A549 (cell line): ENCODE data around the gene ALG12. TPM values are rescaled to one million over a fixed set of nuclear protein-coding genes. Genes with fewer than 3 reads are reported as not detected.

Experiments used
- ATAC-seq, 2 experiments: fragments of 200-7000 bp in 1 of 2; fragments of >200 bp in 1 of 2; cut with Nextera tagmentation in 1 of 2; cut with Tn5 transposase in 1 of 2; 3 replicates each; pipeline versions ENCODE4 v1.8.0 to v1.9.1; 2018 to 2020; ENCODE audit warnings: mild to moderate bottlenecking in 1 of 2, moderate library complexity in 1 of 2
- CTCF ChIA-PET: fragments of 300-600 bp; sonication (Branson Sonifier 250); formaldehyde crosslinking; extraction: SDS; loops from one replicate; lab custom pipeline; 2021; ENCODE audit warnings: antibody characterized with exemption, inconsistent platforms; lab: Yijun Ruan, JAX
- POLR2A ChIA-PET: fragments of 350-600 bp; formaldehyde crosslinking; extraction: SDS; loops from one replicate; lab custom pipeline; 2021; ENCODE audit warnings: antibody characterized with exemption, inconsistent platforms; lab: Yijun Ruan, JAX
- DNase-seq, 2 experiments: peaks; one replicate each; pipeline versions ENCODE4 v3.0.0 to v3.0.0-alpha.2; 2011 to 2016; ENCODE audit warnings: low read depth in 1 of 2, low spot score in 1 of 2
- FAIRE-seq: peaks from 2 replicates; lab custom pipeline; 2011; peaks lifted over from hg19 to GRCh38; lab: Jason Lieb, UNC
- H3K27ac ChIP-seq, 2 experiments: fragments of >200 bp; sonication (Bioruptor Twin); formaldehyde crosslinking; 3 replicates each; pipeline ENCODE4 v1.5.1; 2016 to 2017
- H3K4me1 ChIP-seq: fragments of >200 bp; sonication (Bioruptor Twin); formaldehyde crosslinking; 3 replicates; pipeline ENCODE4 v1.6.1; 2016
- H3K4me2 ChIP-seq: fragments of >200 bp; sonication (Bioruptor Twin); formaldehyde crosslinking; 3 replicates; pipeline ENCODE4 v1.6.1; 2016
- H3K4me3 ChIP-seq: fragments of >200 bp; sonication (Bioruptor Twin); formaldehyde crosslinking; 3 replicates; pipeline ENCODE4 v1.5.1; 2016
- H3K9me3 ChIP-seq: fragments of >200 bp; sonication (Bioruptor Twin); formaldehyde crosslinking; 3 replicates; pipeline ENCODE4 v1.6.1; 2016
- CEBPB ChIP-seq, 2 experiments: fragments of >200 bp in 1 of 2; sonication (Bioruptor Twin) in 1 of 2; formaldehyde crosslinking in 1 of 2; IDR thresholded peaks; 2 replicates each; pipeline ENCODE4 v1.6.1; 2012 to 2016
- CHD2 ChIP-seq: fragments of 150-350 bp; IDR thresholded peaks from 2 replicates; pipeline ENCODE4 v1.6.1; 2014; ENCODE audit warnings: low read length; ENCODE audit not compliant: partially characterized antibody
- CHD4 ChIP-seq: fragments of 200-600 bp; sonication (generic); IDR thresholded peaks from 2 replicates; pipeline ENCODE4 v1.6.1; 2016; ENCODE audit warnings: antibody characterized with exemption, mild to moderate bottlenecking, borderline replicate concordance
- EHMT2 ChIP-seq: fragments of 200-600 bp; sonication (generic); IDR thresholded peaks from 2 replicates; pipeline ENCODE4 v1.6.1; 2016; ENCODE audit warnings: antibody characterized with exemption, low read depth, mild to moderate bottlenecking, moderate library complexity
- EP300 ChIP-seq, 2 experiments: fragments of >200 bp; sonication (Bioruptor Twin); formaldehyde crosslinking; IDR thresholded peaks; 2 replicates in 1 of 2; 3 replicates in 1 of 2; pipeline ENCODE4 v1.6.1; 2016 to 2017
- ESRRA ChIP-seq: fragments of 150-350 bp; IDR thresholded peaks from 2 replicates; pipeline ENCODE4 v1.6.1; 2014; ENCODE audit warnings: mild to moderate bottlenecking, low read length, borderline replicate concordance
- FOSB ChIP-seq: fragments of 250-450 bp; sonication (Bioruptor Pico); IDR thresholded peaks from 2 replicates; pipeline ENCODE4 v1.5.0; 2020; ENCODE audit warnings: mild to moderate bottlenecking, moderate library complexity
- FOSL2 ChIP-seq, 2 experiments: fragments of 450-650 bp in 1 of 2; fragments of >200 bp in 1 of 2; sonication (Bioruptor Twin) in 1 of 2; formaldehyde crosslinking; IDR thresholded peaks; 2 replicates each; pipeline versions ENCODE4 v1.5.0 to v1.6.1; 2016 to 2020; ENCODE audit warnings: mild to moderate bottlenecking in 1 of 2, moderate library complexity in 1 of 2
- HDAC2 ChIP-seq: fragments of 200-600 bp; sonication (generic); IDR thresholded peaks from 2 replicates; pipeline ENCODE4 v1.6.1; 2016
- HEYL ChIP-seq: fragments of 250-450 bp; sonication (Bioruptor Pico); IDR thresholded peaks from 2 replicates; pipeline ENCODE4 v1.8.0; 2021; ENCODE audit warnings: mild to moderate bottlenecking, moderate library complexity
- HOXA7 ChIP-seq: fragments of 250-450 bp; sonication (Bioruptor Pico); IDR thresholded peaks from 2 replicates; pipeline ENCODE4 v1.5.0; 2020; ENCODE audit warnings: mild to moderate bottlenecking, moderate library complexity
- RARB ChIP-seq: fragments of 250-450 bp; sonication (Bioruptor Pico); IDR thresholded peaks from 2 replicates; pipeline ENCODE4 v1.8.0; 2021; ENCODE audit warnings: mild to moderate bottlenecking, moderate library complexity
- RFX5 ChIP-seq: fragments of 450-650 bp; IDR thresholded peaks from 2 replicates; pipeline ENCODE4 v1.7.1; 2014; ENCODE audit warnings: antibody characterized with exemption, mild to moderate bottlenecking, moderate library complexity
- TFCP2L1 ChIP-seq: fragments of 250-450 bp; sonication (Bioruptor Pico); IDR thresholded peaks from 2 replicates; pipeline ENCODE4 v1.5.0; 2021; ENCODE audit warnings: mild to moderate bottlenecking
- ZNF302 ChIP-seq: fragments of 250-450 bp; sonication (Bioruptor Pico); IDR thresholded peaks from 2 replicates; pipeline ENCODE4 v1.9.0; 2021; ENCODE audit warnings: inconsistent platforms, mild to moderate bottlenecking, moderate library complexity
- WGBS: methylation state at CpG from one replicate; pipeline ENCODE4 v1.1.6; 2017; ENCODE audit errors: missing lambda C conversion rate; 5-methylcytosine and 5-hydroxymethylcytosine counted together
- polyA plus RNA-seq, 4 experiments: library from polyadenylated mRNA; depleted of rRNA in 3 of 4; stranded (reverse); fragments of >200 nt; fragmentation: RNase III in 1 of 4; extraction: RNeasy Plus Mini Kit Qiagen cat#74134 plus additional on column Dnase treatment in 1 of 4; gene quantifications; 2 replicates in 3 of 4; 3 replicates in 1 of 4; pipeline ENCODE4 v1.2.3, GENCODE V29; 2011 to 2017
- TF ChIP-seq, protein P1 (sequence below): IDR thresholded peaks from 2 replicates; pipeline ENCODE4 v1.6.1; 2012; ENCODE audit warnings: low read depth, borderline replicate concordance
- TF ChIP-seq, protein P2 (sequence below): fragments of 450-650 bp; IDR thresholded peaks from 2 replicates; pipeline ENCODE4 v1.6.1; 2014; ENCODE audit warnings: antibody characterized with exemption
- TF ChIP-seq, protein P3 (sequence below): fragments of 150-350 bp; IDR thresholded peaks from 2 replicates; pipeline ENCODE4 v1.6.1; 2014; ENCODE audit warnings: low read depth, mild to moderate bottlenecking, low read length
- TF ChIP-seq, protein P4 (sequence below): fragments of >200 bp; sonication (Bioruptor Twin); formaldehyde crosslinking; IDR thresholded peaks from 2 replicates; pipeline ENCODE4 v1.6.1; 2016
- TF ChIP-seq, protein P5 (sequence below): fragments of >200 bp; sonication (Bioruptor Twin); formaldehyde crosslinking; IDR thresholded peaks from 3 replicates; pipeline ENCODE4 v1.5.1; 2016

Gene ALG12
- polyA plus RNA-seq, 2 of the 4 experiments (the other 2 are of a cell fraction) = 4.4 to 7.7 TPM

DNA sequence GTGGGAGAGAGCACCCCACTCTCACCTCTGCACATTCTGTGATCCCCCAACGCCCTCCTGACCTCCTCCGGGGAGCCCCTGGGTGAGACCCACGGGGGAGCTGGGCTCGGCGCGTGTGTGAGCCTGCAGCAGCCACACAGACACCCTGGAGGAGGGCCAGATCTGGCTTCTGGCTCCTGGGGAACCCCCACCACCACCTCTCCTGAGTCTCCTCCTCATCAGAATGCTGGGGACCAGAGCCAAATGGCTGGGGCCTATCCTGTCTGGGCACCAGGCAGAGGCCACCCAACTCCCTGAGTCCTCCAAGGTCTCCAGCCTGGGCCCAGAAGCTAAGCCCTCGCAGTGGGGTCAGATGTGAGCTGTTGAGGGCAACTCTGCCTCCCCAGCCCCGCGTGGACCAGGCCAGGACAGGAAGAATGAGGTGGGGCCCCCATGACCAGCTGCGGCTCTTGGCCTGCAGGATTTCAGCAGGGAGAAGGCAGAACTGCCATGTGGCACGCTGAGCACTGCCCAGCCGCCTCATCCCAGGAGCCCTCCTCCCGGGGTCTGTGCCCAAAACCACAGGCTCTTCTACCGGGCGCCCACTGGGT, 36.8 kb upstream of the ALG12 start:
- no peak for ATAC-seq
- CTCF ChIA-PET = interaction anchor here (1.4 to 3.1 kb wide), 2 partner anchors 25 to 75 kb away, joined by 6 to 15 read pairs; no protein-coding TSS in a partner anchor
- no peaks in the 10 kb centered on the region for H3K9me3 ChIP-seq
- H3K4me1 ChIP-seq = peaks cover 45% of the 10 kb centered on the region
- POLR2A ChIA-PET = no interaction called here
- TF ChIP-seq RFX5 (no peak), CEBPB (IDR thresholded peaks at IDR 0.05) (no peak), EP300 (IDR thresholded peaks at IDR 0.05) (no peak), FOSB (CRISPR knock-in tag) (no peak), CHD2 (no peak)
- TF ChIP-seq, protein P1, sequence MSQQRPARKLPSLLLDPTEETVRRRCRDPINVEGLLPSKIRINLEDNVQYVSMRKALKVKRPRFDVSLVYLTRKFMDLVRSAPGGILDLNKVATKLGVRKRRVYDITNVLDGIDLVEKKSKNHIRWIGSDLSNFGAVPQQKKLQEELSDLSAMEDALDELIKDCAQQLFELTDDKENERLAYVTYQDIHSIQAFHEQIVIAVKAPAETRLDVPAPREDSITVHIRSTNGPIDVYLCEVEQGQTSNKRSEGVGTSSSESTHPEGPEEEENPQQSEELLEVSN = no peak
- TF ChIP-seq, protein P2, sequence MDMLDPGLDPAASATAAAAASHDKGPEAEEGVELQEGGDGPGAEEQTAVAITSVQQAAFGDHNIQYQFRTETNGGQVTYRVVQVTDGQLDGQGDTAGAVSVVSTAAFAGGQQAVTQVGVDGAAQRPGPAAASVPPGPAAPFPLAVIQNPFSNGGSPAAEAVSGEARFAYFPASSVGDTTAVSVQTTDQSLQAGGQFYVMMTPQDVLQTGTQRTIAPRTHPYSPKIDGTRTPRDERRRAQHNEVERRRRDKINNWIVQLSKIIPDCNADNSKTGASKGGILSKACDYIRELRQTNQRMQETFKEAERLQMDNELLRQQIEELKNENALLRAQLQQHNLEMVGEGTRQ = no peak
- TF ChIP-seq, protein P3, sequence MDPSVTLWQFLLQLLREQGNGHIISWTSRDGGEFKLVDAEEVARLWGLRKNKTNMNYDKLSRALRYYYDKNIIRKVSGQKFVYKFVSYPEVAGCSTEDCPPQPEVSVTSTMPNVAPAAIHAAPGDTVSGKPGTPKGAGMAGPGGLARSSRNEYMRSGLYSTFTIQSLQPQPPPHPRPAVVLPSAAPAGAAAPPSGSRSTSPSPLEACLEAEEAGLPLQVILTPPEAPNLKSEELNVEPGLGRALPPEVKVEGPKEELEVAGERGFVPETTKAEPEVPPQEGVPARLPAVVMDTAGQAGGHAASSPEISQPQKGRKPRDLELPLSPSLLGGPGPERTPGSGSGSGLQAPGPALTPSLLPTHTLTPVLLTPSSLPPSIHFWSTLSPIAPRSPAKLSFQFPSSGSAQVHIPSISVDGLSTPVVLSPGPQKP = no peak
- no peak overlapping the region for H3K4me2 ChIP-seq
- no peak overlapping the region for H3K4me3 ChIP-seq
- FAIRE-seq = no peak
- peak overlapping the region in 1 of 2 experiments; percentile 36; a peak in 3 of 6 replicates for H3K27ac ChIP-seq
- 78% methylated on average over 4 of the region's 15 CpGs for WGBS
- no peak for DNase-seq

DNA sequence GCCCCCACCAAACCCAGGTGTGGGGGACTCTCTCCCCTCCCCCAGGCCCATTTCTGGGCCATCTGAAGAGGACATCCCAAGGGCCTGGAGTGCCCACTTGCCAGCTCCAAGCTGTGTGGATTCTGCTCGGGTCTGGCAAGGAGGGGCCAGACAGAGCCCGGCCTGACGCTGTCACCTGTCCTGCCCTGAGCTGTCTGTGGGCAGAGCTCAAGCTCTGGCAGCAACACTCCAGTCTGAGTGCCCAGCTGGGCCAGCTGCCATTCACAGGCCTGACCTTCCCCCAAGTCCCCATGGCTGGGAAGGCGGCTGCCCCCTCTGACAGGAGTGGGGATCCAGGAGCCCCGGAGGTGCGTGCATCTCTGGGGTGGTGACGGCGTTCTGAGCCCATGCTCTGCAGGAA, 36.1 kb upstream of the ALG12 start:
- Histone ChIP-seq H3K4me3 (no peak overlapping the region), H3K4me1 (peaks cover 49% of the 10 kb centered on the region), H3K4me2 (no peak overlapping the region), H3K9me3 (no peaks in the 10 kb centered on the region), H3K27ac (peak overlapping the region in 1 of 2 experiments; percentile 93; a peak in 2 of 6 replicates)
- ChIA-PET POLR2A (no interaction called here), CTCF (interaction anchor here (3.1 kb wide), 1 partner anchor 76 kb away, joined by 15 read pairs; no protein-coding TSS in a partner anchor)
- WGBS = 84% methylated on average over 3 of the region's 8 CpGs
- no peak for FAIRE-seq
- DNase-seq = no peak
- no peak for ATAC-seq
- TF ChIP-seq, protein P4, sequence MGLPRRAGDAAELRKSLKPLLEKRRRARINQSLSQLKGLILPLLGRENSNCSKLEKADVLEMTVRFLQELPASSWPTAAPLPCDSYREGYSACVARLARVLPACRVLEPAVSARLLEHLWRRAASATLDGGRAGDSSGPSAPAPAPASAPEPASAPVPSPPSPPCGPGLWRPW = no peak
- TF ChIP-seq RARB = no peak
- no peak for TF ChIP-seq HOXA7 (CRISPR knock-in tag)
- no peak for TF ChIP-seq HEYL (CRISPR knock-in tag)
- TF ChIP-seq, protein P5, sequence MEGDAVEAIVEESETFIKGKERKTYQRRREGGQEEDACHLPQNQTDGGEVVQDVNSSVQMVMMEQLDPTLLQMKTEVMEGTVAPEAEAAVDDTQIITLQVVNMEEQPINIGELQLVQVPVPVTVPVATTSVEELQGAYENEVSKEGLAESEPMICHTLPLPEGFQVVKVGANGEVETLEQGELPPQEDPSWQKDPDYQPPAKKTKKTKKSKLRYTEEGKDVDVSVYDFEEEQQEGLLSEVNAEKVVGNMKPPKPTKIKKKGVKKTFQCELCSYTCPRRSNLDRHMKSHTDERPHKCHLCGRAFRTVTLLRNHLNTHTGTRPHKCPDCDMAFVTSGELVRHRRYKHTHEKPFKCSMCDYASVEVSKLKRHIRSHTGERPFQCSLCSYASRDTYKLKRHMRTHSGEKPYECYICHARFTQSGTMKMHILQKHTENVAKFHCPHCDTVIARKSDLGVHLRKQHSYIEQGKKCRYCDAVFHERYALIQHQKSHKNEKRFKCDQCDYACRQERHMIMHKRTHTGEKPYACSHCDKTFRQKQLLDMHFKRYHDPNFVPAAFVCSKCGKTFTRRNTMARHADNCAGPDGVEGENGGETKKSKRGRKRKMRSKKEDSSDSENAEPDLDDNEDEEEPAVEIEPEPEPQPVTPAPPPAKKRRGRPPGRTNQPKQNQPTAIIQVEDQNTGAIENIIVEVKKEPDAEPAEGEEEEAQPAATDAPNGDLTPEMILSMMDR = no peak
- no peak for TF ChIP-seq FOSL2 (IDR thresholded peaks at IDR 0.05)
- no peak for TF ChIP-seq FOSL2 (CRISPR knock-in tag; IDR thresholded peaks at IDR 0.05)
- TF ChIP-seq ESRRA = no peak
- TF ChIP-seq EP300 (IDR thresholded peaks at IDR 0.05) = no peak

DNA sequence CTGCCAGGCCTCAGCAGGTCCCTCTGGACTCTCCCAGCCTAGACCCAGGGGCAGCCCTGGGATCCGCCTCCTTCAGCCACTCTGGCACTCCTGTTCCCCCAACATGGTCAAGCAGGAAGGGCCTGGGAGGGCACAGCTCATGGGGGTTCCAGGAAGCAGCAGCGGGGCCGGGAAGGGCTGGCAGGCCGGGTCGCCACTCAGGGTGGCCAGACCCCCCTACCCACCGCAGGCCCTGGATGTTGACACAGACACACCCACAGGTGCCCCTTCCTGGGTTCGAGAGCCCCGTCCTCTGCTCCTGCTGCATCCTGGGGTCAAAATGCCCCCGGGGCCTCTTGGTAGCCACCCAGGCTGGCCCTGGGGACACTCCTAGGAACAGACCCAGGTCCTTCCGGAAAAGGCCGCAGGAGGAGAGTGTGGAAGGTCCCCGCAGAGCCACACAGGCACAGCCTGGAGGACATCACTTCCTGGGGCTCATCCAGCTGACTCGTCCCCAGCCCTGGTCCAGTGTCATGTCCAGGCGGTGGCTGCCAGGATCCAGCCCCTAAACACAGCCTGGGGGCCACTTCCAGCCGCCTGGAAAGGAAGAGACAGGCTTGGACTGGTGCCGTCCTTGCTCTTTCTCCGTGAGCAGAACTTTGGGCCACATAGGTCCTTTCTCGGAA, 35.6 kb upstream of the ALG12 start:
- ATAC-seq = no peak

More for the DNA sequence above, 35.6 kb upstream of the ALG12 start:
- Histone ChIP-seq H3K4me2 (no peak overlapping the region), H3K9me3 (no peaks in the 10 kb centered on the region), H3K4me1 (peaks cover 49% of the 10 kb centered on the region)
- no peak for DNase-seq
- no peak for FAIRE-seq
- CTCF ChIA-PET = interaction anchor here (2.2 to 3.1 kb wide), 2 partner anchors 76 to 77 kb away, joined by 10 to 15 read pairs; no protein-coding TSS in a partner anchor
- POLR2A ChIA-PET = no interaction called here
- no peak for TF ChIP-seq TFCP2L1 (CRISPR knock-in tag)
- TF ChIP-seq HEYL (CRISPR knock-in tag) = no peak
- TF ChIP-seq, protein P3 = no peak
- TF ChIP-seq ZNF302 = no peak
- TF ChIP-seq EHMT2 = no peak
- no peak for TF ChIP-seq HDAC2
- TF ChIP-seq CHD4 = no peak
- TF ChIP-seq, all 56 proteins: peak for 0
- WGBS = 86% methylated on average over 4 of the region's 18 CpGs
- Histone ChIP-seq H3K4me3 (no peak overlapping the region), H3K27ac (peak overlapping the region; percentile 91 to 93; a peak in 4 of 6 replicates)
